Renal pelvis (tissue), 4 donors: ENCODE data around the gene CA10. TPM values are rescaled to one million over a fixed set of nuclear protein-coding genes. Genes with fewer than 3 reads are reported as not detected.
A peak's percentile ranks its signal among the peaks of the same experiment; 100 is the strongest.

Experiments
- DNase-seq: peaks from one replicate; pipeline ENCODE4 v3.0.0-alpha.2; 2013
- polyA plus RNA-seq, 3 donors: library from polyadenylated mRNA; unstranded; fragments of 120-200 nt; gene quantifications; one replicate each; pipeline ENCODE4 v1.2.1, GENCODE V29; 2013; ENCODE audit not compliant: insufficient read length in 3 of 3

CA10 gene
- polyA plus RNA-seq, 3 donors, result 8.6 to 12.4 (median 12.0) TPM

DNA sequence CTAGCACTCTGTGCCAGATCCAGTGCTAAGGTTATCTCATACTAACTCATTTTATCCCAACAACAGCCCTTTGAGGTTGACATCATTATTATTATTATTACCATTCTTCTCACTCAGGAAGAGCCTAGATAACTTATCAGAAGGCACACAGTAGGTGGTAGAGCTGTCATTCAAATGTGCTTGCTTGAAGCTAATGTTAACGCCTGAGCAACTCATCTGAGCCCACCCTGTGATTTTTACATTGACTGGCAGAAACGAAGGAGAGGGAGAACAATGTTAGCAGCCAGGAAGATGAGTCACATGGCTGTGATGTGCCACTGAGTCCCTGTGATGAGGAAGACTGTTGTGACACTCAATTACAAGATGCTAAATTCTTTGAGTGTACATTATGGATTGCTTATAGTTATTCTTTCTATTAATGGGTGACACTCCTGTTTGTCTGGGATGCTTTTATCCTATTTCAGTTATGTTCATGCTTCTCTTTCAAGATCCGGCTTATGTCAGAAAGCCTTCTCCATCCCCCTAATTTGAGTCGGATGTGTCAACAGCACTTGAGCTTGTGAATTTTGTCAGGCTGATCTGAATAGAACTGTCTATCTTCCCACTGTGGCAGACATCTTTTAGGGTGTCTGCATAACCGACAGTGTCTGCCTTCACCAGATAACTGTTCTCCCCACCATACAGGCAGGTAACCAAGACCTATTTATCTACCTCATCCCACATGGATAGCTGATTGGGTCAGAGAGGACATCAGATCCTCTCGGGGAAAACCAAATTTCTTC, 426.4 kb downstream of the CA10 start:
- no peak for DNase-seq

GRCh38 chr17:51730303-51731050, 428.0 kb downstream of the CA10 start:
- DNase-seq, result peak; percentile 19

DNA sequence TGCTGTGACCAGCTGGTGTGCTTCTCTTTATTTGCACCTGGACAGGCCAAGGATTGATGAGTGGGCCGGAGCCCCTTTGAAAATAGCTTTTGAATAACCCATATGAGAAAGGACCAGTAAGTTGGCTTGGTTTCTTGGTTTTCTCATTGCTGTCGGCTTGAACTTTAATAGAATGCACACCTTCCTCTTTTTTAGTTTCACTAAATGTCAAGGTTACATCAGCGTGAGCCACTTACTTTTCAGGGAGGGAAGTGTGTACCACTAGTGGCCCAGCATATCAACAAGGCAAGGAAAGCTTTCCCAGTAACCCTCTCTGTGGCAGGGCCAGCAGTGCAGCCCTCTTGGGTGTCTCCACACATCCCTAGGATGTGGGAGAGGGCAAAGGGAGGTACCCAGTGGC, 433.3 kb downstream of the CA10 start:
- no peak for DNase-seq

DNA sequence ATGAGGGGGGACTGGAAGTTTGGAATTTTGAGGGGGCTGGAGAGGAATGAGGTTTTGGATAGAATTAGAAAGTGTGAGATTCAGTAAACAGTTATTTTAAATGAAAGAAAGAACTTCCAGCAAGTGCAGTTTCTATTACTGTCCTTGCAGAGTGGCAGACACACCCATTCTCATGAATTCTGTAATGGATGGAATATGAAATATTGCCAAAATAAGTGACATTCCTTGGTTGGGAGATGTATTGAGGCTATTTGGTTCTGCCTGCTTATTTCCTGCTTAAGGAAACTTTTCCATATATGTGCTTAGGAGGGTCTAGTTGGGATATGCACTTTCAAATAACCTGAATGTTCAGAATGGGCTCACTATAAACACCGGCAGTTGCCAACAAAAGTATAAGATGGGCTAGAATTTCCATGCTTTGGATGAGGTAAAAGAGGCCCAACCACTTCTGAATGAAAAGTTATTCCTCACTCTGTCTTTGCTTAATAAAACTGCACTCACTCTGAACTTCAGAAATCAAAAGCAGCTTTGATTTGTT, 434.4 kb downstream of the CA10 start:
- DNase-seq, result no peak

- DNase-seq, result no peak
These were observed 435.5 kb downstream of the CA10 start for GRCh38 chr17:51722994-51723393.

DNA sequence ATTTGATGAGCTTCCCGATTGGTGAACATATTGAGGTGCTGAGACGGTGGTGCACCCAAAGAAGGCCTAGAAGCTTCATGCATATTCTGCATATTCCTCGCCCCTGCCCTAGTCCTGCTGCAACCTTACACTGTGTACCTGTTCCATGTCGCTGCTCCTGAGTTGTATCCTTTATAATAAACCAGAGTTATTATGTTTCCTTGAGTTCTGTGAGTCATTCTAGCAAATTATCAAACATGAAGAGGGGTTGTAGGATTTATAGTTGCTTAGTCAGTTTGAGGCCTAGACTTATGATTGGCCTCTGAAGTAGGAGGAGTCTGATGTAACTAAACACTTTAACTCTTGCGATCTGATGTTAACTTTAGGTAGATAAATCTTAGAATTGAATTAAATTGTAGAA, 436.8 kb downstream of the CA10 start:
- DNase-seq, result no peak

DNA sequence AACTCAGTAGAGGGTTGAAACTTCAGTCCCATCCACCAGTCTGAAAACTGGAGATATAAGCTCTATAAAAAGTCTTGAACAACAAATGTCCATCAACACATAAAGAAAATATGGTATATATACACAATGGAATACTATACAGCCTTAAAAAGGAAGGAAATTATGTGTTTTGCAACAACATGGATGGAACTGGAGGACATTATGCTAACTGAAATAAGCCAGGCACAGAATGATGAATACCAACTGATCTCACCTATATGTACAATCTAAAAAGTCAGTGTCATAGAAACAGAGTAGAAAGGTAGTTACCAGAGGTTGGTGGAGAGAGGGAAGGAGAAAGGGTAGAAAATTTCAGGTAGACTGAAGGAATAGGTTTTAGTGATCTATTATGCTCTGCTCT, 438.1 kb downstream of the CA10 start:
- DNase-seq, result no peak

DNA sequence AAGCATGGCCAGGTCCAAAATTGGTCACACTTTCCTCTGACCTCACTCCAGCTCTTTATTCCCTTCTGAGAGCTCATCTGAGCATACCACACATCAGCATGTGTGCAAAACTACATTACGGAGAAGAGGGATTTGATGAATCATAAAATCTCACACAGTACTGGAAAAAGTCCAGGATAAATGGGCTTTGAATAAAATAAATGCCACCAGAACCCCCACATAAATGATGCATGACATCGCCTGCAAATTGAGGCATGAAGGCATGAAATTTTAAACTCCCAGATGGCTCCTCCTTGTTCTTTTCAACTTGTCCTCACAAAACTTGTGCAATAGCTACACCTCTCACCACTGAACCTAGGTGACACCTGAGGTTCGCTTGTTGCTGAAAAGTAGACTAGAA, 439.5 kb downstream of the CA10 start:
- DNase-seq, result no peak

GRCh38 chr17:51711581-51711980, 446.9 kb downstream of the CA10 start:
- no peak for DNase-seq

DNA sequence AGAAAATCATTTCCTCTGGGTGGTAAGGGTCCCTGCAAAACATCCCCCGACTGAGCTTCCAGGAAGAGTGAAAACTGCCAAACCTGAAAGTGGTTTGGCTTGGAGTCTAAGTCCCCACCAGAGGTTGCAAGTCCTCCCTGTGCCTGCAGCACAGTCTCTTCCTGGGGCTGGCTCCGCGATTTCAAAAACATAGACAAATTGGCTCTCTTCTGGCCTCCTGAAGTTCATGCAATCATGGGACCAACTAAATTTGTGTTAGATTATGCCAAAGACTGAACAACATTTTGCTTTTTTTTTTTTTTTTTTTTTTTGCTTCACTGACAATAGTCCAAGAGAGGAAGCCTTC, 447.9 kb downstream of the CA10 start:
- no peak for DNase-seq

- DNase-seq, result no peak
These were observed 448.6 kb downstream of the CA10 start for GRCh38 chr17:51709694-51710633.

- DNase-seq, result no peak
These were observed 451.3 kb downstream of the CA10 start for GRCh38 chr17:51707216-51707615.

DNA sequence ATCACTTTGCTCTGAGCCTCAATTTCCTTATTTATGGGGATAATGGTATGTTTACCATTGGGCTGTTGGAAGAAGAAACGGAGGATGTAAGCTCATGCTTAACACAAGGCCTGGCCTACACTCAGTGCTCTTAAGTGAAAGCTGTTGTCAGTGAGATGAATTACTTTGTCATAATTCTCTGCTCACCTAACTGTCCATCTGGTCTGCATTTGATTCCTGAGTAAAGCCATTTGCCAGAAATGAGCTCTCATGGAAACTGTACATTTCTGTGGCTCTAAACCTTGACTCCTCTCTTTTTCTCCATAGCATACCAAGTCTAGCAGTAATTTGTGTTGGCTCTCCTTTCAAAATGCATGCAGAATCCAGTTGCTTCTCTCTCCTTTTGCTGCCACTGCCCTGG, 452.4 kb downstream of the CA10 start:
- DNase-seq, result no peak

- peak; percentile 23 for DNase-seq
These were observed 454.9 kb downstream of the CA10 start for GRCh38 chr17:51703361-51704341.

- DNase-seq, result no peak
These were observed 455.6 kb downstream of the CA10 start for GRCh38 chr17:51702963-51703360.

GRCh38 chr17:51701501-51701900, 457.0 kb downstream of the CA10 start:
- DNase-seq, result no peak

DNA sequence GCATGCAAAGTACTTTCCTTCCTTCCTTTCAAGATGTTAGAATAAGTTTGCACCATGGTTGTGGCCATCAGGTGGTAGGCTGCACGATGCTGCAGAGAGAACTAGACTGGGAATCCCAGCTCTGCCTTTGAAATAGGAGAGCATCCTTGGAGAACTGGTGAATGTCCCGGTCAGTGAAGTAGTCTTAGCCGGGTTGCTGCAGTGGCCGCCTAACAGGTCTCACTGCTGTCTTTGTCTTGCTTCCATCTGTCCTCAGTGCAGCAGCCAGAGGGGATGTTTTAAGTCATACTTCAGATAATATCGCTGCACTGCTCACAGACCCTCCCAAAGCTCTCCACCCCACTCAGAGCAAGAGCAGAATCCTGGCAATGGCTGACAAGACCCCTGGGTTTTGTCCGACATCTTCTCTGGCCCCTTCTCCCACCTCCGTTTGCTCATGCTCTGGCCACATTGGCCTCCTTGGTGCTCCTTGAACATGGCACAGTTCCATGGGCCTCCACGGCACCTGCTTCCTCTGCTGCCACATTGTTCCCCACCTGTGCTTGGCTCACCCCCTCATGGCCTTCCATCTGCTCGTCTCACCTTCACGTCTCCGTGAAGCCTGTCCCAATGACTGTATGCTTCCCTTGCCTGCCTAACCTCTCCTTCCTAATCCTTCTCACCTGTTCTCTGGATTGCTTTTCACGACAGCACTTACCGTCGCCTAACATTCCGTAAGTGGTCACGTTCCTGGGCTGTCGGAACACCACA, 458.3 kb downstream of the CA10 start:
- no peak for DNase-seq

- DNase-seq, result no peak
These were observed 459.2 kb downstream of the CA10 start for GRCh38 chr17:51699303-51699702.

DNA sequence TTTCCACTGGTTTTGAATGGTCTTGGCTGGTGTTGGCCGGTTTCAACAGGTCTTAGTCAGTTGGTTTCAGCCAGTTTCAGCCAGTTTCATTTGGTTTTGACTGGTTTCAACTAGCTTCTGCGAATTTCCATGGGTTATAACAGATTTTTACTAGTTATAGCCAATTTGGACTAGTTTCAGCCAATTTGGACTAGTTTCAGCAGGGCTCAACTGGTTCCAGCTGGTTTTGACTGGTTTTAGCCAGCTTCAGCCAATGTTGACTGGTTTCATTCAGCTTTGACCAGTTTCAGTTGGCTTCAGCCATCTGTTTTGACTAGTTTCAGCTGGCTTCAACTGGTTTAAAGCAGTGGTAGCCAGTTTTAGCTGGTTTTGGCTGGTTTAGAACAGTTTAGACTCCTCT, 465.6 kb downstream of the CA10 start:
- no peak for DNase-seq

DNA sequence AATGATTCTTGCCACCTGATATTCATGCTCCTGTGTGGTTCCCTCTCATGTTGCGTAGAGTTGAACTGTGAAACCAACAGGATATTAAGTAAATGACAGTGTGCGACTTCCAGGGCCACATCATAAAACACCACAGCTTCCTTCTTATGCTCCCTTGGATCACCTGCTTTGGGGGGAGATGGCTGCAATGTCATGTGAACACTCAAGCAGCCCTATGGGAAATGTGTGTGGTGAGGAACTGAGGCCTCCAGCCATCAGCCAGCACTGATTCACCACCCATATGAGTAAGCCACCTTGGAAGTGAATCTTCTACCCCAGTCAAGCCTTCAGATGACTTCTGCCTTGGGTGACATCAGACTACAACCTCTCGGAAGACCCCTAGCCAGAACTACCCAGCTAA, 470.6 kb downstream of the CA10 start:
- DNase-seq, result no peak
